Measurements from ENCODE around the gene RNF182. TPM values are rescaled to one million over a fixed set of nuclear protein-coding genes. Genes with fewer than 3 reads are reported as not detected.

Gene RNF182
- polyA plus RNA-seq, 3 donors, result not detected

- TF ChIP-seq CTCF (IDR thresholded peaks at IDR 0.05), result no peak
- H3K36me3 ChIP-seq (replicated peaks in 1 of 2; ENCODE audit: control insufficient read depth in 1 of 2, insufficient read depth in 2 of 2, low read length in 2 of 2), result no peaks in the 10 kb centered on the region
- intact Hi-C loops (cut with micrococcal nuclease), result no loop called here
- peaks cover 0 to 6% (median 0%) of the 10 kb centered on the region in 7 donors for H3K9me3 Mint-ChIP-seq
- no peaks in the 10 kb centered on the region for H3K36me3 Mint-ChIP-seq
- H3K79me2 ChIP-seq (ENCODE audit: insufficient read depth, low read length), result no peaks in the 10 kb centered on the region
- H3K27me3 ChIP-seq (ENCODE audit: control insufficient read depth in 2 of 2, insufficient read depth in 2 of 2, low read length in 2 of 2), result peaks cover 3 to 4% of the 10 kb centered on the region in 2 donors
- H4K20me1 ChIP-seq (ENCODE audit: insufficient read depth, low read length), result no peaks in the 10 kb centered on the region
- WGBS (ENCODE audit: insufficient coverage), result no CpG with 5 or more reads among the region's 6 CpGs
- H3K4me1 Mint-ChIP-seq, result no peaks in the 10 kb centered on the region
- H3K4me3 ChIP-seq (replicated peaks in 1 of 3; ENCODE audit: low read depth in 2 of 3, low read length in 3 of 3), result no peak overlapping the region
- H3K4me3 Mint-ChIP-seq, result no peak overlapping the region
- peaks cover 5 to 16% (median 7%) of the 10 kb centered on the region in 3 donors for H3K27me3 Mint-ChIP-seq (ENCODE audit: low read depth in 3 of 3)
- H3K9ac ChIP-seq (ENCODE audit: insufficient read depth, low read length, poor library complexity, severe bottlenecking), result no peak overlapping the region
- no peak for DNase-seq
- H3K9me3 ChIP-seq (replicated peaks in 1 of 2; ENCODE audit: control insufficient read depth in 1 of 2, insufficient read depth in 1 of 2, low read length in 2 of 2), result no peaks in the 10 kb centered on the region
- no peak overlapping the region for H3K27ac ChIP-seq (ENCODE audit: low read depth in 1 of 2, low read length in 2 of 2)
- H3K4me2 ChIP-seq (replicated peaks; ENCODE audit: extremely low read depth, low read length, poor library complexity, severe bottlenecking), result no peak overlapping the region
- no peak overlapping the region for H3K27ac Mint-ChIP-seq
- H2AFZ ChIP-seq (ENCODE audit: insufficient read depth, low read depth, low read length, poor library complexity, severe bottlenecking), result no peak overlapping the region
- no peaks in the 10 kb centered on the region for H3K4me1 ChIP-seq (ENCODE audit: control insufficient read depth in 1 of 2, insufficient read depth in 2 of 2, low read length in 2 of 2)
These were observed 66.6 kb downstream of the RNF182 start for GRCh38 chr6:13991393-13991792.

DNA sequence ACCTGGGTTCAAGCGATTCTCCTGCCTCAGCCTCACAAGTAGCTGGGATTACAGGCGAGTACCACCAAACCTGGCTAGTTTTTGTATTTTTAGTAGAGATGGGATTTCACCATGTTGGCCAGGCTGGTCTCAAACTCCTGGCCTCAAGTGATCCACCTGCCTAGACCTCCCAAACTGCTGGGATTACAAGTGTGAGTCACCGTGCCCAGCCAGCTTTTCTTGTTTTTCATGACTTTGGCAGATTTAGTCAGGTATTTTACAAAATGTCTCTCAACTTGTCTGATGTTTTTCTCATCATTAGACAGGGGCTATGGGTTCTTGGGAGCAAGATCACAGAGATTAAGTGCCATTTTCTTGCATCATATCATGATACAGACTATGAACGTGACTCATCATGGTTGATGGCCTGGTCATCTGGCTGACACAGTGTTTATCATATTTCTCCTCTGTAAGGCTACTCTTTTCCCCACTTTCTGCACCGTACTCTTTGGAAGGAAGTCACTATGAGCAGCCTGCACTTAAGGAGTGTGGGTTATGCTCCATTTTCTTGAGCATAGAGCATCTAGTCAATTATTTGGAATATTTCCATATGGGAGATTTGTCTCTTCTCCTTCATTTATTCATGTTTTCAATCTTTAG lies 67.8 kb downstream of the RNF182 start:
- Histone ChIP-seq H3K79me2 (ENCODE audit: insufficient read depth, low read length) (no peaks in the 10 kb centered on the region), H2AFZ (ENCODE audit: insufficient read depth, low read depth, low read length, poor library complexity, severe bottlenecking) (no peak overlapping the region), H3K4me1 (ENCODE audit: control insufficient read depth in 1 of 2, insufficient read depth in 2 of 2, low read length in 2 of 2) (no peaks in the 10 kb centered on the region), H3K27me3 (ENCODE audit: control insufficient read depth in 2 of 2, insufficient read depth in 2 of 2, low read length in 2 of 2) (peaks cover 3 to 4% of the 10 kb centered on the region in 2 donors), H3K27ac (ENCODE audit: low read depth in 1 of 2, low read length in 2 of 2) (no peak overlapping the region), H3K9me3 (replicated peaks in 1 of 2; ENCODE audit: control insufficient read depth in 1 of 2, insufficient read depth in 1 of 2, low read length in 2 of 2) (no peaks in the 10 kb centered on the region), H3K36me3 (replicated peaks in 1 of 2; ENCODE audit: control insufficient read depth in 1 of 2, insufficient read depth in 2 of 2, low read length in 2 of 2) (no peaks in the 10 kb centered on the region), H4K20me1 (ENCODE audit: insufficient read depth, low read length) (no peaks in the 10 kb centered on the region), H3K4me3 (replicated peaks in 1 of 3; ENCODE audit: low read depth in 2 of 3, low read length in 3 of 3) (no peak overlapping the region), H3K4me2 (replicated peaks; ENCODE audit: extremely low read depth, low read length, poor library complexity, severe bottlenecking) (no peak overlapping the region), H3K9ac (ENCODE audit: insufficient read depth, low read length, poor library complexity, severe bottlenecking) (no peak overlapping the region)
- H3K36me3 Mint-ChIP-seq, result no peaks in the 10 kb centered on the region
- H3K9me3 Mint-ChIP-seq, result peaks cover 0 to 6% (median 0%) of the 10 kb centered on the region in 7 donors
- no peak for DNase-seq
- 100% methylated on average over 1 of the region's 5 CpGs for WGBS (ENCODE audit: insufficient coverage)
- no peaks in the 10 kb centered on the region for H3K4me1 Mint-ChIP-seq
- H3K4me3 Mint-ChIP-seq, result no peak overlapping the region
- intact Hi-C loops (cut with micrococcal nuclease), result no loop called here
- peaks cover 5 to 14% (median 6%) of the 10 kb centered on the region in 3 donors for H3K27me3 Mint-ChIP-seq (ENCODE audit: low read depth in 3 of 3)
- no peak for TF ChIP-seq CTCF (IDR thresholded peaks at IDR 0.05)
- no peak overlapping the region for H3K27ac Mint-ChIP-seq

Measured in CD14-positive monocyte (primary cell).